GM23338 (cell line): Measurements from ENCODE around the gene AGPAT3. TPM values are rescaled to one million over a fixed set of nuclear protein-coding genes. Genes with fewer than 3 reads are reported as not detected.

Experiments
- ATAC-seq: fragments of 200-7000 bp; cut with Tn5 transposase; 3 replicates; pipeline ENCODE4 v1.9.1; 2020
- DNase-seq: peaks from one replicate; pipeline ENCODE4 v3.0.0-alpha.2; 2015; ENCODE audit warnings: low spot score
- H2AFZ ChIP-seq: fragments of 200-600 bp; sonication (generic); 2 replicates; pipeline ENCODE4 v1.8.0; 2016; ENCODE audit warnings: antibody characterized with exemption, mild to moderate bottlenecking, moderate library complexity
- H3F3A ChIP-seq: fragments of 200-600 bp; sonication (generic); replicated peaks from 2 replicates; pipeline ENCODE4 v1.8.0; 2017; ENCODE audit warnings: antibody characterized with exemption, mixed run types, low read depth
- H3K27ac ChIP-seq: fragments of 200-600 bp; sonication (generic); 2 replicates; pipeline ENCODE4 v1.6.1; 2016; ENCODE audit warnings: low read depth
- H3K27me3 ChIP-seq: fragments of 200-600 bp; sonication (generic); 2 replicates; pipeline ENCODE4 v1.8.0; 2016; ENCODE audit warnings: mild to moderate bottlenecking, mixed run types, moderate library complexity; ENCODE audit not compliant: insufficient read depth
- H3K36me3 ChIP-seq: fragments of 200-600 bp; sonication (generic); 2 replicates; pipeline ENCODE4 v1.8.0; 2016; ENCODE audit warnings: mild to moderate bottlenecking; ENCODE audit not compliant: insufficient read depth
- H3K4me1 ChIP-seq: fragments of 200-600 bp; sonication (generic); 2 replicates; pipeline ENCODE4 v1.8.0; 2016; ENCODE audit warnings: mild to moderate bottlenecking, moderate library complexity; ENCODE audit not compliant: insufficient read depth
- H3K4me2 ChIP-seq: fragments of 200-600 bp; sonication (generic); 2 replicates; pipeline ENCODE4 v1.7.1; 2017; ENCODE audit warnings: mixed run types
- H3K4me3 ChIP-seq: fragments of 200-600 bp; sonication (generic); 2 replicates; pipeline ENCODE4 v1.6.1; 2016; ENCODE audit warnings: mixed run types
- H3K79me2 ChIP-seq: fragments of 200-600 bp; sonication (generic); replicated peaks from 2 replicates; pipeline ENCODE4 v1.8.0; 2017; ENCODE audit warnings: mild to moderate bottlenecking; ENCODE audit not compliant: insufficient read depth
- H3K9me2 ChIP-seq: fragments of 200-600 bp; sonication (generic); 2 replicates; pipeline ENCODE4 v1.8.0; 2017; ENCODE audit not compliant: insufficient read depth
- H4K20me1 ChIP-seq: fragments of 200-600 bp; sonication (generic); replicated peaks from 2 replicates; pipeline ENCODE4 v1.8.0; 2017; ENCODE audit warnings: mild to moderate bottlenecking; ENCODE audit not compliant: insufficient read depth
- H3K27ac Mint-ChIP-seq: 2 replicates; pipeline ENCODE4 v1.8.0; 2020; ENCODE audit warnings: inconsistent platforms, mild to moderate bottlenecking, moderate library complexity, mixed read lengths
- H3K27me3 Mint-ChIP-seq: 3 replicates; pipeline ENCODE4 v1.8.0; 2022; ENCODE audit warnings: low read depth, mild to moderate bottlenecking, moderate library complexity, mixed read lengths, inconsistent platforms; ENCODE audit not compliant: insufficient read depth, poor library complexity
- H3K36me3 Mint-ChIP-seq: 3 replicates; pipeline ENCODE4 v1.8.0; 2021; ENCODE audit warnings: low read depth, mild to moderate bottlenecking, inconsistent platforms, moderate library complexity, mixed read lengths
- H3K4me1 Mint-ChIP-seq: 3 replicates; pipeline ENCODE4 v1.8.0; 2020; ENCODE audit warnings: mild to moderate bottlenecking, inconsistent platforms, mixed read lengths
- H3K4me3 Mint-ChIP-seq: 3 replicates; pipeline ENCODE4 v1.8.0; 2021; ENCODE audit warnings: moderate library complexity, mild to moderate bottlenecking, inconsistent platforms, mixed read lengths
- H3K9me3 Mint-ChIP-seq: 3 replicates; pipeline ENCODE4 v1.8.0; 2020; ENCODE audit warnings: moderate library complexity, mild to moderate bottlenecking, inconsistent platforms, mixed read lengths
- CREB1 ChIP-seq: fragments of 250-450 bp; sonication (Bioruptor Pico); IDR thresholded peaks from 2 replicates; pipeline ENCODE4 v1.5.0; 2020; ENCODE audit warnings: low read depth, mild to moderate bottlenecking, moderate library complexity
- CTCF ChIP-seq, 2 experiments: fragments of 200-600 bp in 1 of 2; sonication (generic) in 1 of 2; conservative IDR thresholded peaks; 2 replicates each; pipeline versions ENCODE4 v1.5.1 to v1.6.1; 2016 to 2017; ENCODE audit warnings: antibody characterized with exemption in 2 of 2, low read depth in 2 of 2, mild to moderate bottlenecking in 2 of 2, moderate library complexity in 1 of 2
- ETS1 ChIP-seq: IDR thresholded peaks from 2 replicates; pipeline ENCODE4 v1.6.1; 2016; ENCODE audit warnings: antibody characterized with exemption
- EZH2 ChIP-seq: fragments of 200-600 bp; sonication (generic); IDR thresholded peaks from one replicate; pipeline ENCODE4 v1.8.0; 2017; ENCODE audit warnings: antibody characterized with exemption, mild to moderate bottlenecking, low read depth; ENCODE audit not compliant: unreplicated experiment
- EZH2phosphoT487 ChIP-seq: fragments of 200-600 bp; sonication (generic); IDR thresholded peaks from one replicate; pipeline ENCODE4 v1.8.1; 2018; ENCODE audit warnings: antibody characterized with exemption; ENCODE audit not compliant: unreplicated experiment
- JUNB ChIP-seq: IDR thresholded peaks from one replicate; pipeline ENCODE4 v1.6.1; 2016; ENCODE audit warnings: antibody characterized with exemption; ENCODE audit not compliant: unreplicated experiment
- NANOG ChIP-seq: IDR thresholded peaks from 2 replicates; pipeline ENCODE4 v1.6.1; 2016; ENCODE audit warnings: antibody characterized with exemption, borderline replicate concordance
- POLR2AphosphoS5 ChIP-seq: IDR thresholded peaks from 2 replicates; pipeline ENCODE4 v1.6.1; 2016; ENCODE audit warnings: antibody characterized with exemption, low read depth
- REST ChIP-seq: IDR thresholded peaks from one replicate; pipeline ENCODE4 v1.6.1; 2018; ENCODE audit warnings: antibody characterized with exemption; ENCODE audit not compliant: unreplicated experiment
- STAT1 ChIP-seq: IDR thresholded peaks from one replicate; pipeline ENCODE4 v1.6.1; 2016; ENCODE audit warnings: antibody characterized with exemption; ENCODE audit not compliant: unreplicated experiment
- ZNF114 ChIP-seq: fragments of 250-450 bp; sonication (Bioruptor Pico); IDR thresholded peaks from 2 replicates; pipeline ENCODE4 v1.5.0; 2020; ENCODE audit warnings: mild to moderate bottlenecking, moderate library complexity
- ZNF331 ChIP-seq: fragments of 250-450 bp; sonication (Bioruptor Pico); IDR thresholded peaks from 2 replicates; pipeline ENCODE4 v1.5.0; 2020; ENCODE audit warnings: low read depth, mild to moderate bottlenecking, moderate library complexity
- polyA plus RNA-seq: library from polyadenylated mRNA; unstranded; fragments of >200 nt; fragmentation: Nextera tagmentation; extraction: Ambion mirVana; gene quantifications from 2 replicates; pipeline ENCODE4 v1.2.1, GENCODE V29; 2016
- total RNA-seq: library from RNA; depleted of rRNA; stranded (reverse); fragments of >200 nt; shearing (Covaris generic); gene quantifications from 2 replicates; pipeline ENCODE4 v1.2.3, GENCODE V29; 2014

Gene AGPAT3
- total and polyA plus RNA-seq, 2 experiments from 2014 or later: 2.1 to 6.1 TPM

- H3F3A ChIP-seq: peaks cover 6% of the 10 kb centered on the region; the same call in 1 of the 2 replicates
- no peaks in the 10 kb centered on the region; the same call in 2 of the 3 replicates for H3K4me1 Mint-ChIP-seq
- no peak overlapping the region for H3K27ac Mint-ChIP-seq
- no peak overlapping the region for H3K4me3 Mint-ChIP-seq
- H2AFZ ChIP-seq: no peak overlapping the region
- DNase-seq (no peak), ATAC-seq (no peak)
- H3K27ac ChIP-seq: no peak overlapping the region
- no peaks in the 10 kb centered on the region for H4K20me1 ChIP-seq
- TF ChIP-seq JUNB (no peak), POLR2AphosphoS5 (no peak)
- no peak overlapping the region for H3K4me3 ChIP-seq
- H3K9me2 ChIP-seq: no peaks in the 10 kb centered on the region
- no peaks in the 10 kb centered on the region for H3K36me3 ChIP-seq
- no peaks in the 10 kb centered on the region for H3K79me2 ChIP-seq
- H3K27me3 ChIP-seq: no peaks in the 10 kb centered on the region
- H3K4me1 ChIP-seq: no peaks in the 10 kb centered on the region
- peaks cover 9% of the 10 kb centered on the region for H3K27me3 Mint-ChIP-seq
- no peaks in the 10 kb centered on the region for H3K36me3 Mint-ChIP-seq
- no peak overlapping the region for H3K4me2 ChIP-seq
- no peaks in the 10 kb centered on the region for H3K9me3 Mint-ChIP-seq
Measured at GRCh38 chr21:43976661-43977060, 111.6 kb downstream of the AGPAT3 start.

GRCh38 chr21:43978060-43978459, 113.0 kb downstream of the AGPAT3 start:
- no peaks in the 10 kb centered on the region for H3K27me3 ChIP-seq
- H3K79me2 ChIP-seq: no peaks in the 10 kb centered on the region
- H3K9me3 Mint-ChIP-seq: no peaks in the 10 kb centered on the region
- H3K4me2 ChIP-seq: no peak overlapping the region
- H3K4me1 Mint-ChIP-seq: peaks cover 9% of the 10 kb centered on the region
- H3K9me2 ChIP-seq: no peaks in the 10 kb centered on the region
- H3K27ac ChIP-seq: no peak overlapping the region
- H3K36me3 ChIP-seq: no peaks in the 10 kb centered on the region
- no peak for DNase-seq
- no peak overlapping the region for H3K4me3 ChIP-seq
- H3K4me3 Mint-ChIP-seq: no peak overlapping the region
- H3K27me3 Mint-ChIP-seq: peaks cover 11% of the 10 kb centered on the region
- no peak for ATAC-seq
- H3K4me1 ChIP-seq: no peaks in the 10 kb centered on the region
- H3K27ac Mint-ChIP-seq: no peak overlapping the region
- H3K36me3 Mint-ChIP-seq: no peaks in the 10 kb centered on the region
- no peaks in the 10 kb centered on the region for H4K20me1 ChIP-seq
- no peak overlapping the region for H2AFZ ChIP-seq
- peaks cover 6% of the 10 kb centered on the region; the same call in 1 of the 2 replicates for H3F3A ChIP-seq
- TF ChIP-seq CREB1 (CRISPR knock-in tag) (no peak), NANOG (no peak), ZNF114 (CRISPR knock-in tag) (no peak), STAT1 (no peak), EZH2 (no peak), EZH2phosphoT487 (no peak), CTCF (conservative IDR thresholded peaks at IDR 0.05; ENCODE audit: low read depth in 2 of 2) (no peak), ZNF331 (no peak), REST (no peak), JUNB (no peak), ETS1 (no peak), POLR2AphosphoS5 (no peak)
